ENCODE measurements around the gene SLC38A6.

DNA sequence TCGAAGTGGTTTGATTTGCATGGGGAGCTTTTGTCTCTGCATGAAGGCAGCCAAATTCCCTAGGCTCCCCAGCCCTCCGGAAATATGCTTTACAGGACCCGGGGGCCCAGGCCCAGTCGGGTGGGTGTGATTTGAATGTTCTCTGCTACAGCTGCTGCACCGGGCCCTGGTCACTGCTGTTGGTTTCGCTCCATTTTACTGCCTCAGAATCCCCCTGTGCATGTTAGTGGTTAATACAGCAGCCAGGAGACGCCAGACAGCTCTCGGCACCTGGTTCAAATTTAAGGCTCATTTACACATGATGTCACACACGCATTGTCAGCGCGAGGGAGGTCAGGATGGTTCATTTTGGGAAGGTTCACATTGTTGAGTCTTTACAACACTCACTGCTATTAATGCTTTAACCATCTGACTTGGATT, 99.6 kb downstream of the SLC38A6 start:
- TF ChIP-seq CEBPB (IDR thresholded peaks at IDR 0.05) (no peak), CREB1 (IDR thresholded peaks at IDR 0.05; ENCODE audit: low read depth) (no peak), RAD21 (IDR thresholded peaks at IDR 0.05; ENCODE audit: low read depth) (no peak), EP300 (IDR thresholded peaks at IDR 0.05; ENCODE audit: borderline replicate concordance) (no peak), EGR1 (IDR thresholded peaks at IDR 0.05) (no peak), YY1 (IDR thresholded peaks at IDR 0.05; ENCODE audit: low read depth) (no peak), TCF12 (IDR thresholded peaks at IDR 0.05; ENCODE audit: low read depth) (no peak), TAF1 (IDR thresholded peaks at IDR 0.05; ENCODE audit: low read depth) (no peak), FOXM1 (IDR thresholded peaks at IDR 0.05; ENCODE audit: borderline replicate concordance, low read depth) (no peak)
- TF ChIP-seq, protein P1, sequence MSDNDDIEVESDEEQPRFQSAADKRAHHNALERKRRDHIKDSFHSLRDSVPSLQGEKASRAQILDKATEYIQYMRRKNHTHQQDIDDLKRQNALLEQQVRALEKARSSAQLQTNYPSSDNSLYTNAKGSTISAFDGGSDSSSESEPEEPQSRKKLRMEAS (IDR thresholded peaks at IDR 0.05), result no peak
- TF ChIP-seq, protein P2, sequence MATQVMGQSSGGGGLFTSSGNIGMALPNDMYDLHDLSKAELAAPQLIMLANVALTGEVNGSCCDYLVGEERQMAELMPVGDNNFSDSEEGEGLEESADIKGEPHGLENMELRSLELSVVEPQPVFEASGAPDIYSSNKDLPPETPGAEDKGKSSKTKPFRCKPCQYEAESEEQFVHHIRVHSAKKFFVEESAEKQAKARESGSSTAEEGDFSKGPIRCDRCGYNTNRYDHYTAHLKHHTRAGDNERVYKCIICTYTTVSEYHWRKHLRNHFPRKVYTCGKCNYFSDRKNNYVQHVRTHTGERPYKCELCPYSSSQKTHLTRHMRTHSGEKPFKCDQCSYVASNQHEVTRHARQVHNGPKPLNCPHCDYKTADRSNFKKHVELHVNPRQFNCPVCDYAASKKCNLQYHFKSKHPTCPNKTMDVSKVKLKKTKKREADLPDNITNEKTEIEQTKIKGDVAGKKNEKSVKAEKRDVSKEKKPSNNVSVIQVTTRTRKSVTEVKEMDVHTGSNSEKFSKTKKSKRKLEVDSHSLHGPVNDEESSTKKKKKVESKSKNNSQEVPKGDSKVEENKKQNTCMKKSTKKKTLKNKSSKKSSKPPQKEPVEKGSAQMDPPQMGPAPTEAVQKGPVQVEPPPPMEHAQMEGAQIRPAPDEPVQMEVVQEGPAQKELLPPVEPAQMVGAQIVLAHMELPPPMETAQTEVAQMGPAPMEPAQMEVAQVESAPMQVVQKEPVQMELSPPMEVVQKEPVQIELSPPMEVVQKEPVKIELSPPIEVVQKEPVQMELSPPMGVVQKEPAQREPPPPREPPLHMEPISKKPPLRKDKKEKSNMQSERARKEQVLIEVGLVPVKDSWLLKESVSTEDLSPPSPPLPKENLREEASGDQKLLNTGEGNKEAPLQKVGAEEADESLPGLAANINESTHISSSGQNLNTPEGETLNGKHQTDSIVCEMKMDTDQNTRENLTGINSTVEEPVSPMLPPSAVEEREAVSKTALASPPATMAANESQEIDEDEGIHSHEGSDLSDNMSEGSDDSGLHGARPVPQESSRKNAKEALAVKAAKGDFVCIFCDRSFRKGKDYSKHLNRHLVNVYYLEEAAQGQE (IDR thresholded peaks at IDR 0.05; ENCODE audit: low read depth), result no peak
- TF ChIP-seq, protein P3, sequence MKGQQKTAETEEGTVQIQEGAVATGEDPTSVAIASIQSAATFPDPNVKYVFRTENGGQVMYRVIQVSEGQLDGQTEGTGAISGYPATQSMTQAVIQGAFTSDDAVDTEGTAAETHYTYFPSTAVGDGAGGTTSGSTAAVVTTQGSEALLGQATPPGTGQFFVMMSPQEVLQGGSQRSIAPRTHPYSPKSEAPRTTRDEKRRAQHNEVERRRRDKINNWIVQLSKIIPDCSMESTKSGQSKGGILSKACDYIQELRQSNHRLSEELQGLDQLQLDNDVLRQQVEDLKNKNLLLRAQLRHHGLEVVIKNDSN (IDR thresholded peaks at IDR 0.05), result no peak

All from Ishikawa (cell line).